Measurements from ENCODE around the gene VPS13D. TPM values are rescaled to one million over a fixed set of nuclear protein-coding genes. Genes with fewer than 3 reads are reported as not detected.

VPS13D gene
- total and polyA plus RNA-seq, 2 experiments from 2014 or later = 9.7 to 35.7 TPM

DNA sequence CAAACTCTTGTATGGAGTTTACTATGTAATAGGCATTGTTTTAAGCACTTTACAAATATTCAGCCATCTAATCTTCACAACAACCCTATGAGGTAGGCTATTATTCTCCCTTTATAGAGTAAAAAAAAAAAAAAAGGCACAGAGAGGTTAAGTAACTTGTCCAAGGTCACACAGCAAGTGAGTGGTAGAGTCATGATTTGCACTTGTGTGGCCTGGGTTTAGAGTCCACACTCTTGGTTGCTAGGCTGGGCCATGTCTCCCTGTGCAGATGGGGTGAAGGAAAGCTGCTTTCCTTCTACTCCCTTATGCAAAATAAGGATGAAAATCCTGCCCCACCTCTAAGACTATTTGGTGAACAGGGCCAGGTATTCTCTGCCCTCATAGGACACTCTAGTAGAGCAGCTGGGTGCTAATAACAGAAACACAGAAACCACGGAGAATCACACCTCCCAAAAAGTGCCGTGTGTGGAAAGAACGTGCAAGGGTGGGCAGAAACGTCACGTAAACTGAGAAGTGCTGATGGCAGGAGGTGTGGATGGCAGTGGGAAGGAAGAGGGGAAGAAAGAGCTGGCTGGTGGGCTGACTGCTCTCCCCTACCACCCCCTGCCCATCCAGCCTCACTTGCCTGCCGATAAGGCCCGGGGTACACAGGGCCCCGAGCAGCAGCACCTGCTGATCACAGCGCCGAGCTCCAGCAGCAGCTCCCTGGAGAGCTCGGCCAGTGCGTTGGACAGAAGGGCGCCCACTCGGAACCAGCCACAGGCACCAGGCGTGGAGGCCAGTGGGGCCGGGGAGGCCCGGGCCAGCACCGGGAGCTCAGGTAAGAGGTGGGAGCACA lies 28.3 kb upstream of the VPS13D start:
- no peak overlapping the region for H3K4me3 ChIP-seq
- H3K27ac ChIP-seq = no peak overlapping the region
- DNase-seq (ENCODE audit: low read depth in 1 of 2, low spot score in 1 of 2) = no peak
- H3K4me1 ChIP-seq (ENCODE audit: low read depth) = no peaks in the 10 kb centered on the region
- no peaks in the 10 kb centered on the region for H3K9me3 ChIP-seq (ENCODE audit: low read depth)
- TF ChIP-seq CTCF (IDR thresholded peaks at IDR 0.05; ENCODE audit: low read depth, low read length) = no peak
- no peaks in the 10 kb centered on the region for H3K36me3 ChIP-seq
- H3K27me3 ChIP-seq = no peaks in the 10 kb centered on the region

GRCh38 chr1:12202190-12202497 lies 27.7 kb upstream of the VPS13D start:
- Histone ChIP-seq H3K27me3 (no peaks in the 10 kb centered on the region), H3K36me3 (no peaks in the 10 kb centered on the region), H3K4me3 (no peak overlapping the region), H3K4me1 (ENCODE audit: low read depth) (no peaks in the 10 kb centered on the region), H3K9me3 (ENCODE audit: low read depth) (no peaks in the 10 kb centered on the region), H3K27ac (no peak overlapping the region)
- no peak for DNase-seq (ENCODE audit: low read depth in 1 of 2, low spot score in 1 of 2)
- TF ChIP-seq CTCF (IDR thresholded peaks at IDR 0.05; ENCODE audit: low read depth, low read length) = no peak

DNA sequence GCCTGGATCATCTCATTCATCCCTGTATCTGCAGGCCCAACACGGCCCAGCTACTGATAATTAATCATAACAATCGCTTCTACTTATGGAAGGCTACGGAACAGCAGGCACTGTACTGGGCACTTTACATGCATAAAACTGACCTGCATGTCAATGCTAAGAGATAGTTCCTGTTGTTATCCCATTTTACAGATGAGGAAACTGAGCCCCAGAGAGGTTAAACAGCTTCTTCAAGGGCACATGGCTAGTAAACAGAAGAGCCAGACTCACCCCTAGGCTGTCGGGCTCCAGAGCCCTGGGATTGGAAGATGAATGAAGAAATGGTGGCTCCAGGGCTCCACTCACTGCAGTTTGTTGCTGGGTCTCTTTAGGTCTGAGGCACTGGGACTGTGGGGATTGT lies 27.3 kb upstream of the VPS13D start:
- H3K27me3 ChIP-seq = no peaks in the 10 kb centered on the region
- no peaks in the 10 kb centered on the region for H3K36me3 ChIP-seq
- no peak for TF ChIP-seq CTCF (IDR thresholded peaks at IDR 0.05; ENCODE audit: low read depth, low read length)
- H3K9me3 ChIP-seq (ENCODE audit: low read depth) = no peaks in the 10 kb centered on the region
- no peak overlapping the region for H3K4me3 ChIP-seq
- H3K4me1 ChIP-seq (ENCODE audit: low read depth) = no peaks in the 10 kb centered on the region
- no peak overlapping the region for H3K27ac ChIP-seq
- DNase-seq (ENCODE audit: low read depth in 1 of 2, low spot score in 1 of 2) = no peak

GRCh38 chr1:12203216-12204007 lies 26.4 kb upstream of the VPS13D start:
- Histone ChIP-seq H3K27ac (no peak overlapping the region), H3K4me1 (ENCODE audit: low read depth) (no peaks in the 10 kb centered on the region), H3K27me3 (no peaks in the 10 kb centered on the region), H3K4me3 (no peak overlapping the region), H3K36me3 (no peaks in the 10 kb centered on the region), H3K9me3 (ENCODE audit: low read depth) (no peaks in the 10 kb centered on the region)
- no peak for DNase-seq (ENCODE audit: low read depth in 1 of 2, low spot score in 1 of 2)
- TF ChIP-seq CTCF (IDR thresholded peaks at IDR 0.05; ENCODE audit: low read depth, low read length) = no peak

DNA sequence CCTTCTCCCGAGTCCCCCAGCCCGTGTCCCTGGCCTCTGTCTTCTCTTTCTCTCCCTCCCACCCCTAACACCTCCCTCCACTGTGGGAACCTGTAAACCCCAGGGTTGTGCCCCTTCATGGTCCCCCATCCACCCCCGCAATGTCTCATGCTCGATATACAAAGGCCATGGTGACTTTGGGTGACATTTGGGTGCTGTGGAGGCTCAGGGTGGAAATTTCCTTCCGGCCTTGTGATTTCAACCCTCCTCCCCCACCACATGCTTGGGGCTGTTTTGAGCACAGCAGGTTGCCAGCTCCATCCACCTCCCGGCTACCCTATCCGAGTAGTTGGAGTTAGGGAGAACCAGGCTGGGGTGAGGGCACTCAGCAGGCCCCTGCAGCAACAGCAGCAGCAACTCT lies 25.7 kb upstream of the VPS13D start:
- H3K9me3 ChIP-seq (ENCODE audit: low read depth) = no peaks in the 10 kb centered on the region
- H3K4me3 ChIP-seq = no peak overlapping the region
- H3K36me3 ChIP-seq = no peaks in the 10 kb centered on the region
- DNase-seq (ENCODE audit: low read depth in 1 of 2, low spot score in 1 of 2) = no peak
- H3K4me1 ChIP-seq (ENCODE audit: low read depth) = no peaks in the 10 kb centered on the region
- H3K27me3 ChIP-seq = no peaks in the 10 kb centered on the region
- no peak for TF ChIP-seq CTCF (IDR thresholded peaks at IDR 0.05; ENCODE audit: low read depth, low read length)
- H3K27ac ChIP-seq = no peak overlapping the region
